Measurements from ENCODE around the gene SLC45A1.

SLC45A1 gene

GRCh38 chr1:8368956-8369639 is 51.2 kb downstream of the SLC45A1 start:
- no peak overlapping the region for H2BK120ac ChIP-seq (ENCODE audit: insufficient read depth, low read length, poor library complexity)
- H2AK5ac ChIP-seq (ENCODE audit: low read length) = no peak overlapping the region
- no peak overlapping the region for H3K9ac ChIP-seq (ENCODE audit: low read length)
- no peak overlapping the region for H4K91ac ChIP-seq (ENCODE audit: low read depth, low read length)
- no peak overlapping the region for H2BK12ac ChIP-seq (ENCODE audit: low read length)
- DNase-seq = no peak
- H4K12ac ChIP-seq (ENCODE audit: low read depth, low read length) = no peak overlapping the region
- no peak overlapping the region for H3K4me3 ChIP-seq (ENCODE audit: low read depth, low read length)
- no peak overlapping the region for H3K23ac ChIP-seq (ENCODE audit: low read length)
- H3K4ac ChIP-seq (ENCODE audit: low read depth, low read length) = no peak overlapping the region
- peaks cover 2% of the 10 kb centered on the region for H3K9me3 ChIP-seq (ENCODE audit: insufficient read depth, low read depth, low read length)
- H3K27me3 ChIP-seq (ENCODE audit: insufficient read depth, low read length) = no peaks in the 10 kb centered on the region
- no peak overlapping the region for H3K27ac ChIP-seq (ENCODE audit: low read depth, low read length)
- no peak overlapping the region for H3K18ac ChIP-seq (ENCODE audit: low read length)
- peaks cover 12 to 34% of the 10 kb centered on the region in 2 experiments for H3K4me1 ChIP-seq (ENCODE audit: control insufficient read depth in 1 of 2, insufficient read depth in 2 of 2, low read length in 2 of 2)
- H3K36me3 ChIP-seq (ENCODE audit: control insufficient read depth in 1 of 2, insufficient read depth in 2 of 2, low read length in 2 of 2) = peaks cover 27 to 38% of the 10 kb centered on the region in 2 experiments
- WGBS (ENCODE audit: extremely low coverage, insufficient coverage, insufficient read length) = no CpG with 5 or more reads among the region's 5 CpGs
- peaks cover 7% of the 10 kb centered on the region for H3K79me1 ChIP-seq (ENCODE audit: low read length)
- no peak overlapping the region for H3K4me2 ChIP-seq (ENCODE audit: low read length)
- no peak overlapping the region for H2AFZ ChIP-seq (ENCODE audit: insufficient read depth, low read length, poor library complexity)
- no peak overlapping the region for H2BK5ac ChIP-seq (ENCODE audit: low read depth, low read length, poor library complexity)
- peaks cover 3% of the 10 kb centered on the region for H3K79me2 ChIP-seq (ENCODE audit: control insufficient read depth, insufficient read depth, low read length, poor library complexity)
- no peak overlapping the region for H4K8ac ChIP-seq (ENCODE audit: low read depth, low read length)
- no peak overlapping the region for H3K14ac ChIP-seq (ENCODE audit: low read length)

- H3K4me1 ChIP-seq (ENCODE audit: control insufficient read depth in 1 of 2, insufficient read depth in 2 of 2, low read length in 2 of 2) = peaks cover 12 to 34% of the 10 kb centered on the region in 2 experiments
- no peak overlapping the region for H3K14ac ChIP-seq (ENCODE audit: low read length)
- H2BK12ac ChIP-seq (ENCODE audit: low read length) = no peak overlapping the region
- no peak overlapping the region for H3K4me3 ChIP-seq (ENCODE audit: low read depth, low read length)
- no peak overlapping the region for H4K12ac ChIP-seq (ENCODE audit: low read depth, low read length)
- no CpG with 5 or more reads among the region's 14 CpGs for WGBS (ENCODE audit: extremely low coverage, insufficient coverage, insufficient read length)
- DNase-seq = no peak
- no peak overlapping the region for H4K91ac ChIP-seq (ENCODE audit: low read depth, low read length)
- no peaks in the 10 kb centered on the region for H3K27me3 ChIP-seq (ENCODE audit: insufficient read depth, low read length)
- H3K36me3 ChIP-seq (ENCODE audit: control insufficient read depth in 1 of 2, insufficient read depth in 2 of 2, low read length in 2 of 2) = peaks cover 18 to 28% of the 10 kb centered on the region in 2 experiments
- no peak overlapping the region for H2BK5ac ChIP-seq (ENCODE audit: low read depth, low read length, poor library complexity)
- peaks cover 7% of the 10 kb centered on the region for H3K79me1 ChIP-seq (ENCODE audit: low read length)
- no peak overlapping the region for H2AFZ ChIP-seq (ENCODE audit: insufficient read depth, low read length, poor library complexity)
- no peak overlapping the region for H3K9ac ChIP-seq (ENCODE audit: low read length)
- H2AK5ac ChIP-seq (ENCODE audit: low read length) = no peak overlapping the region
- peaks cover 2% of the 10 kb centered on the region for H3K9me3 ChIP-seq (ENCODE audit: insufficient read depth, low read depth, low read length)
- no peak overlapping the region for H3K4ac ChIP-seq (ENCODE audit: low read depth, low read length)
- no peak overlapping the region for H3K4me2 ChIP-seq (ENCODE audit: low read length)
- no peak overlapping the region for H4K8ac ChIP-seq (ENCODE audit: low read depth, low read length)
- H3K27ac ChIP-seq (ENCODE audit: low read depth, low read length) = no peak overlapping the region
- no peak overlapping the region for H3K23ac ChIP-seq (ENCODE audit: low read length)
- H3K18ac ChIP-seq (ENCODE audit: low read length) = no peak overlapping the region
- H2BK120ac ChIP-seq (ENCODE audit: insufficient read depth, low read length, poor library complexity) = no peak overlapping the region
- peaks cover 5% of the 10 kb centered on the region for H3K79me2 ChIP-seq (ENCODE audit: control insufficient read depth, insufficient read depth, low read length, poor library complexity)
These were observed 52.4 kb downstream of the SLC45A1 start for GRCh38 chr1:8370046-8370881.

DNA sequence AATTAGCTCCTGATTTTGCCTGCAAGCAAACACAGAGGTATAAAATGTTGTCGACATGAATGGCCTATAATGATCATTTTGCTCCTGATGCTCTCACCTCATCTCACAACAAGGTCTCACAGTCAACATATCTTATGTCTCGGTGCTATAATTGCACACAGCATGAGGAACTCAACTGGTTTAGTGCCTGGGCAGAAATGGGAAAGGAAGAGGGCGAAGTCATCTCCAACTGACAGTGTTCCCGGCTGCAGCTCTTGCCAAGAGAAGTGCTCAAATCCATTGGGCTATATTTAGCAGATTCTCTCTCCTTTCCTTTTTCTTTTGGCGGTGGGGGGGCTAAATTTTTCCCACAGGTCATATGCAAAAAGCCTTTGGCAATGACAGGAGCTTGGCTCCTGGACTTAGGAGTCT is 53.0 kb downstream of the SLC45A1 start:
- Histone ChIP-seq H3K4me3 (ENCODE audit: low read depth, low read length) (no peak overlapping the region), H3K27me3 (ENCODE audit: insufficient read depth, low read length) (no peaks in the 10 kb centered on the region), H3K4me2 (ENCODE audit: low read length) (no peak overlapping the region), H3K36me3 (ENCODE audit: control insufficient read depth in 1 of 2, insufficient read depth in 2 of 2, low read length in 2 of 2) (peaks cover 13 to 23% of the 10 kb centered on the region in 2 experiments), H4K12ac (ENCODE audit: low read depth, low read length) (no peak overlapping the region), H3K27ac (ENCODE audit: low read depth, low read length) (no peak overlapping the region), H3K23ac (ENCODE audit: low read length) (no peak overlapping the region), H4K91ac (ENCODE audit: low read depth, low read length) (no peak overlapping the region), H3K18ac (ENCODE audit: low read length) (no peak overlapping the region), H3K9ac (ENCODE audit: low read length) (no peak overlapping the region), H2AK5ac (ENCODE audit: low read length) (no peak overlapping the region), H2BK12ac (ENCODE audit: low read length) (no peak overlapping the region), H2BK5ac (ENCODE audit: low read depth, low read length, poor library complexity) (no peak overlapping the region), H3K4me1 (ENCODE audit: control insufficient read depth in 1 of 2, insufficient read depth in 2 of 2, low read length in 2 of 2) (peaks cover 12 to 34% of the 10 kb centered on the region in 2 experiments), H4K8ac (ENCODE audit: low read depth, low read length) (no peak overlapping the region), H3K4ac (ENCODE audit: low read depth, low read length) (no peak overlapping the region), H3K79me2 (ENCODE audit: control insufficient read depth, insufficient read depth, low read length, poor library complexity) (peaks cover 5% of the 10 kb centered on the region), H3K14ac (ENCODE audit: low read length) (no peak overlapping the region), H3K9me3 (ENCODE audit: insufficient read depth, low read depth, low read length) (peaks cover 2% of the 10 kb centered on the region), H2BK120ac (ENCODE audit: insufficient read depth, low read length, poor library complexity) (no peak overlapping the region), H3K79me1 (ENCODE audit: low read length) (peaks cover 7% of the 10 kb centered on the region), H2AFZ (ENCODE audit: insufficient read depth, low read length, poor library complexity) (no peak overlapping the region)
- WGBS (ENCODE audit: extremely low coverage, insufficient coverage, insufficient read length) = no CpG with 5 or more reads among the region's 5 CpGs
- DNase-seq = no peak

DNA sequence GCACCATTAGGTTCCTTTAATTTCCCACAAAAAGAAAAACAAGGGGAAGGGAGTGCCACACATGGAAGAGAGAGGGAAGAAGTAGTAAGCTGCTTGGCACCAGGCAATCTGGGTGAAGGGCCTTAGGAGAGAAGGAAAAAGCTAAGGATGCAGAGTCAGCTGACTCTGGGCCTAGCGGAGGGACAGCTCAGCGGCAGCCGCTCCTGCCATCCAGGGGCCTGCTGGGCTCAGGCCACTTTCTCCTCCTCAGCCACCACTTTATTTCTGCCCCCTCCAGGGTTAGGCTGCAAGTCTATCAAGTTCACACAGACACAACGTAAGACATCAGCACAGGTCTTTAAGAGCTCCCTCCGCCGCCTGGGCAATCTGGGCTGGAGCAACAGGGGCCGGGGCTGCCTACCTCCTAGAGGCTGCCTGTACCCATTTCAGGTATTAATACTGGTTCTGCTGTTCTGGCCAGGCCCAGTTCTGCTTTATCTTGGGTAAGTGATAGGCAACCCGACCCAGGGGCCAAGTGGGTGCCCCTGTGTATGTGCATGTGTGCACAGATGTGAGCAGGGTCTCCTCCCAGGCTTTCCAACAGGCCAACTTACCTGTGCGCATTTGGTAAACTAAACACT is 53.6 kb downstream of the SLC45A1 start:
- Histone ChIP-seq H3K4me1 (ENCODE audit: control insufficient read depth in 1 of 2, insufficient read depth in 2 of 2, low read length in 2 of 2) (peaks cover 12 to 32% of the 10 kb centered on the region in 2 experiments), H3K9ac (ENCODE audit: low read length) (no peak overlapping the region), H4K12ac (ENCODE audit: low read depth, low read length) (no peak overlapping the region), H3K27ac (ENCODE audit: low read depth, low read length) (no peak overlapping the region), H3K4ac (ENCODE audit: low read depth, low read length) (no peak overlapping the region), H3K14ac (ENCODE audit: low read length) (no peak overlapping the region), H2BK5ac (ENCODE audit: low read depth, low read length, poor library complexity) (no peak overlapping the region), H2BK12ac (ENCODE audit: low read length) (no peak overlapping the region), H3K18ac (ENCODE audit: low read length) (no peak overlapping the region), H3K79me2 (ENCODE audit: control insufficient read depth, insufficient read depth, low read length, poor library complexity) (peaks cover 4% of the 10 kb centered on the region), H4K8ac (ENCODE audit: low read depth, low read length) (no peak overlapping the region), H2AFZ (ENCODE audit: insufficient read depth, low read length, poor library complexity) (no peak overlapping the region), H3K36me3 (ENCODE audit: control insufficient read depth in 1 of 2, insufficient read depth in 2 of 2, low read length in 2 of 2) (peaks cover 12 to 21% of the 10 kb centered on the region in 2 experiments), H3K4me3 (ENCODE audit: low read depth, low read length) (no peak overlapping the region), H2BK120ac (ENCODE audit: insufficient read depth, low read length, poor library complexity) (no peak overlapping the region), H3K4me2 (ENCODE audit: low read length) (no peak overlapping the region), H3K79me1 (ENCODE audit: low read length) (peaks cover 7% of the 10 kb centered on the region), H3K9me3 (ENCODE audit: insufficient read depth, low read depth, low read length) (peaks cover 2% of the 10 kb centered on the region), H3K27me3 (ENCODE audit: insufficient read depth, low read length) (no peaks in the 10 kb centered on the region), H3K23ac (ENCODE audit: low read length) (no peak overlapping the region), H2AK5ac (ENCODE audit: low read length) (no peak overlapping the region), H4K91ac (ENCODE audit: low read depth, low read length) (no peak overlapping the region)
- no CpG with 5 or more reads among the region's 9 CpGs for WGBS (ENCODE audit: extremely low coverage, insufficient coverage, insufficient read length)
- DNase-seq = no peak

Data from trophoblast cell (in vitro differentiated cells and primary cell).